GM21447 (cell line): ENCODE measurements around the gene TAF1B.
"Not testable (repeated sequence)": the region's sequence is repeated elsewhere in the genome, so short reads cannot be mapped to it uniquely, and the experiment has no call there.

Experiments used
- ATAC-seq: cut with Tn5 transposase; IDR thresholded peaks from one replicate; pipeline ENCODE4 v1.9.1; 2021; ENCODE audit not compliant: unreplicated experiment

TAF1B gene

DNA sequence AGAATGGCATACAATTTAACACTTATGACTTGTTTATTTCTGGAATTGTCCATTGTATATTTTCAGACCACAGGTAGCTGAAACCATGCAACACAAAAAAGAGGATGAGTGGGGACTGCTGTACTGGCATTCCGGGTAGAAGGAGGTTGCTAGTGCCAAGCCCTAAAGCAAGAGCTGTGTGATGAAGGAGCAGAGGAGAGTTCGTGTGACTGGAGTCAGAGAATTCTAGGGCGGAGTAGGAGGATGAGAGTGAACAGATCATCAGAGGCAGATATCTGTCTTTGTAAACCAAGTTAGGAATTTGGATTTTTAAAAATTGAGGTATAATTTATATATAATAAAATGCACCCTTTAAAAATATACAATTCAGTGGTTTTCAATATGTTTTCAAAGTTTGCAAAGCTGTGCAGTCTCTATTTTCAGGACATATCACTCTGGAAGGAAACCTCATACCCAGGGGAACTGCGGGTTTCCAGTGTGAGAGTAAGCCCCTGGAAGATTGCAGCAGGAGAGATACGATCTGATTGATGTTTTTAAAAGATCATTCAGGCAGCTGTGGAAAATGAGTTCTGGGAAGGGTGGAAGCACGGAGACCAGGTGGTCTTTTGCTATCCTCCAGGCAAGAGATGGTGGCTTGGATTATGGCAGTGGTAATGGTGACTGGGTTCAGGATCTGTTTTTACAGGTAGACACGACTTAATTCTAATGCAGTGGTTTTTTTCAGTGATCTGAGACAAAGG is 36.4 kb downstream of the TAF1B start:
- no peak for ATAC-seq

DNA sequence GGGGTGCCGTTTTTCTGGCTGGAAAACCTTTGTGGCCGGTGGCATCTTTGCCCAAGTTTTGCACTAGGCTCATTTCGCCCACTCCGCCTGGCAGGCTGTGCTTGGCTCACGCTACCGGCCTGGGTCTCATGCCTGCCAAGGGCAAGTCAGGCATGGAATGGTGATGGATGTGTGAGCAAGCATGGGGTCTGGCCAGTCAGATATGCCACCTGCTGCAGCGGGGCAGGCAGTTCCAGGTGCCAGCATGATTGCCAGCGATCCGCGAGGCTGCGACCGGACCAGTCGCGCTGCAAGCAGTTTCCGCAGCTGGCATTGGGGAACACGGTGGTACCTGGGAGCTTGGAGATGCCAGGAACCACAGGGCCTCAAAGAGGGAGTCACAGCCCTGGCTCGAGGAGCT is 40.6 kb downstream of the TAF1B start:
- ATAC-seq, result no peak

DNA sequence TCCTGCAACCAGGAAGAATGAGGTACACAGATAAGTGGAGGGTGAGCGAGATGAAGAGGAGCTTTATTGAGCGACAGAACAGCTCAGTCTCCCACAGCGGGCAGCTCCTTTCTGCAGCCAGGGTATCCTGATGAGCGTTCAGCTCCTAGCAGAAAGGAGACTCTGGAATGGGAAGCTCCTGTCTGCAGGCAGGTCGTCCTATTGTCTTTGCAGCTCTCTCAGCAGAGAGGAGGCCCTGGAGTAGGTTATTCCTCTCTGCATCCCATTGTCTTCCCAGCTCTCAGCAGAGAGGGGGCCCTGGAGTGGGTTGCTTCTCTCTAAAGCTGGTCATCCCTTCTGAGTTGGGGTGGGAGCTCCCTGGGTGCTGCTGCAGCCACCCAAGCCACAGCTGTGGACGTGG is 41.2 kb downstream of the TAF1B start:
- ATAC-seq, result no peak

DNA sequence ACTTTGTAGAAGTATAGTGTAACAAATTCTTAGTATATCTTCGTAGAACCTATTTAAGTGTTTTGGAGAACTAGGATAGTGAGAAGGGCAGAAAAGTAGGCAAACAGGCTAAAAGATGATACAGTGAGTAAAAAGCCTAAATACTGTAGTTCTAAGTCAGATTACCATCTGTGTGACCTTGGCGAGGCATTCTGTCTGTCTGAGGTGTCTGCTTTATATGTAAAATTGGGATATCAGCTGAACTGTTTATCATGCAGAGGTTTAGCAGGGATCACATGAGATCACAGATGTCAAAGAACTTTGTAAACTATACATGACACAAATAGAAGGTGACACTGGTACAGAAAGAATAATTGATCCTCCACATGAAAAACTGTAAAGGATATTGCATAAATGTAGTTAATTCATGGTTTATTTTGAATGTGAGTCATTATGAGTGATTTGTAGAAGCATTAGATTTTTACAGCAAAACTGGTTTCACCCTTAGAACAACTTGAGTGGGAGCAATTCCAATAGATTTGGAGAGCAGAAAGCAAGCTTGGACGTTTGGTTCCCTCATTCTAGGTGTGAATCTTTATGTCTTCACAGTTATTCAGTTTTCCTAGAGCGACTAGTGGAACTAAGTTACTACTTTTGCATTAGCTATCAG is 41.9 kb downstream of the TAF1B start:
- no peak for ATAC-seq

DNA sequence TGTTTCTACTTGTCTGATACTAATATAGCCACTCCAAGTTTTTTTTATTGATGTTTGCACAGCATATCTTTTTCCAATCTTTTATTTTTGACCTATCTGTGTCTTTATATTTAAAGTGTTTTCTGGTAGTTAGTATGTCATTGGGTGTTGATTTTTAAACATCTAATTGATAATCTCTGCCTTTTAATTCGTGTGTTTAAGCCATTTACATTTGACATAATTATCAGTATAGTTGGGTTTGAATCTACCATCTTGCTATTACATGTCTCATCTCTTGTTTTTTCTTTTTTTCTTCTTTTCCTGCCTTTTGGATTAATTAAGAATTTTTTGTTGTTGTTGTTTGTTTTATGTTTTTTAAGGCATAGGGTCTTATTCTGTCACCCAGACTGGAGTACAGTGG is 44.2 kb downstream of the TAF1B start:
- ATAC-seq, result no peak

DNA sequence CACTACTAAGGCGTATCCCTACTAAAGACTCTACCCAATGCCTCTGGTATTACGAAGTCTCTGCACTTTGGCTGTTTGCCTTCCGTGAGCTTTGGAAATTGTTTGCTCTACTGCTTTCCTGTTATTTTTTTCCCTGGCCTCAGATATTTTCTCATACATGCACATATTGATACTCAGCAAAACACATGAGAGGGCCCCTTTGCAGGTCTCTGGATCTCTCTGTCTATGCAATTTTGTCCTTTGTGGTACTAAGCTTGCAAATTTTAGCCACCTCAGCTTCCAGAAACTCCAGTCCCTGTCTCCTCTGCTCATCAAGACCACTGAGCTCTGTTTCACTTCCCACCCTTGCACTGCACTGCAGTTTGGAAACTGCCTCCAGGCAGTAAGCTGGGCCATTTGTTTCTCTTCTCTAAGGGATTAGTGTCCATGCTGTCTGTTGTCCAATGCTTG is 46.6 kb downstream of the TAF1B start:
- no peak for ATAC-seq

DNA sequence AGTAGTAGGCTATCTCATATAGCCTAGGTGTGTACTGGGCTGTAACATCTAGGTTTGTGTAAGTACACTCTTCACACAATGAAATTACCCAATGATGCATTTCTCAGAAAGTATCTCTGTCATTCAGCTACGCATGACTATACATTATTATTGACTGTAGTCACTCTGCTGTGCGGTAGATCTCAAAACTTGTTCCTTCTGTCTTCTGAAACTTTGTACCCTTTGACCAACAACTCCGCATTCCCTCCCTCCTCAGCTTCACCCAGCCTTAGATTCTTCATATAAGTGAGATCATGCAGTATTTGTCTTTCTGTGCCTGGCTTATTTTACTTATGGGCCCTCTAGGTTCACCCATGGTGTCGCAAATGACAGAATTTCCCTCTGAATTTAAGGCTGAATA is 49.0 kb downstream of the TAF1B start:
- ATAC-seq, result no peak

DNA sequence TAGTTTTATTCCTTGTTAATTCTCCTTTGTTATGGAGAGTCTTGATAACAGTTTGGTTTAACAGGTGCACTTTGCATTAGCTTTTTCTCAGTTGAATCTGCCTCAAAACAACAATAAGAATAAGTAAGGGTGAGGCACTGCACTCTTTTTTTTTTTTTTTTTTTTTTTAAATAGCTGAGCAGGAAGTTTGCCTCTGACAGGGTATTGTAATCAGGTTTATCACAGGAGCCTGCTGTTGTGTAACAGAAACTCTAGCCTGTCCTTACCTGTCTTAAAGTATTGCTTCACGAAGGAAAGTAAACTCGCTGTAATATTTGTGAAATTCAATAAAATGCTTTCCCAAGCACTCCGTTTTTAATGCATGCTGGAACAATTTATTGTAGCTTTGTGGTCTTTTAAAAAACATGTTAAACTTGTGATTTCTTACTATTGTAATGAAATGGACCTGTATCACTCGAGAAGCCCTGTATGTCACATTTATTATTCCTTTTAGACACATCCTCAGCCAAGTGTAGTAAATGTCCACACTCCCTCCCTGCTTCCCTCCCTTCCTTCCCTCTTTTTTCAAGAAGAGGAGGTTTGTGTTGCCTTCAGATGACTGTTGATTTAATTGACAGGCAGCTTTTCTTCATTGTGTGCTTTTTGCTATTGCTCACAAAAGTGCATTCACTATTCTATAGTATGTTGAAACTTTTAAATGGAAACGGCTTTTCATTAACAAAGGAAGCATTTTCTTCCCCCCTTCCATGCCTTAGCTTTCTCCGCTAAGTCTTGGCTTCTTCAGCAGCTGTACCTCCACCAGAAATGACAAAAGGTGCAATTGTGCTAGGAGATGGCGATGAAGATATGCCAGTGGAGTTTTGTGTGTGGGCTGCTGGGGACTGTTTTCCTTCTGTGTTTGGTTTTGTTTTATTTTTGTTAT is 52.7 kb downstream of the TAF1B start:
- no peak for ATAC-seq

DNA sequence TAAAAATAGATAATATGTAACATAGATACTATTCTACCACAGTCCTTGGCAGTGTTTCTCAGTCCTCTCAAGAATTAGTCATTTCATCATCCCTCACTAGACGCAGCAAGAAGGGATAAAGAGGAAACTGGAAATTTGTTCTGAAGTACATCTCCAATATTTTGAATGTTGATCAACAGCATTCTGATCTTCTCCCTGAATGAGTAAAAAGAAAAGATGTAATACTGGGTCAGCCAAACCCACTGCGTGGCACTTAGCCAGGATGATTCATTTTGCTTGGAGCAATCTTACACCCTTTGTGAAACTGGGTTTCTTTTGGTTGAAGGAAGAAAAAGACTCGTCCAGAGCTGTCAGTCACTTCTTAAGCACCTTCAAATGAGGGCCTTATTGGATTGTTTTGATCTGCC is 54.1 kb downstream of the TAF1B start:
- no peak for ATAC-seq

DNA sequence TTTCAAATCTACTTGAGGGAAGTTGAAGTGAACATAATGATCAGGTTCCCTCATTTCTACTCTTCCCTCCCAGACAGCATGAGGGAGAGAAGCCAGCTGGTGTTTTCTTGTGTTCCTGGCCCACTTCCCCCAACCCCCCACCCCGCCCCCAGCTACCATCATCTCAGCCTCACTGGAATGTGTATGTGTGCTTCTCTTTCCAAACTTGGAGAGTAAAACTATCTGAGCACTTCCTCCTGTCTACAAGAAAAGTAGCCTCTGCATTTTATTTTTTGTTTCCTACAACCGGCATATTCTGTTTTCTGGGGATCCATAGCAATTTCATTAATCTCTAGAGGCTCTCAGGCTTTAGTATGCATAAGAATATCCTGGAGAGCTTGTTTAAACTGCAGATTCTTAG is 54.6 kb downstream of the TAF1B start:
- no peak for ATAC-seq

DNA sequence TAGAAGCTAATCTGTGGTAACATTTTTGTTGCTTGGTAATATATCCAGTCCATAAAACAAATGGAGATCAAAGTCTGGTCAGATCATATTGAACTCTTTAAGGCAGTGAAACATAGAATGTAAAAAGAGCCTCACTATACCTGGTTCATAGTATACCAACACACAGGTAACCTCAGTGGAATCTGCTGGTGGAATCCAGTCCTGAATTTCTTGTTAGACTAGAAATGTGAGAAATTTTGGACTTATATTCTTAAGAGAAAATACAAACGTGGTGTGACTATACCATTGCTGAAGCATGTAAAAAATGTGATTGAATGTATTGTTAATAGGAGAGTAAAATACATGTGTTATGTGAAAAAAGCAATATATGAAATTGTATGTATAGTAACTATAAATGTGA is 62.1 kb downstream of the TAF1B start:
- ATAC-seq, result no peak

DNA sequence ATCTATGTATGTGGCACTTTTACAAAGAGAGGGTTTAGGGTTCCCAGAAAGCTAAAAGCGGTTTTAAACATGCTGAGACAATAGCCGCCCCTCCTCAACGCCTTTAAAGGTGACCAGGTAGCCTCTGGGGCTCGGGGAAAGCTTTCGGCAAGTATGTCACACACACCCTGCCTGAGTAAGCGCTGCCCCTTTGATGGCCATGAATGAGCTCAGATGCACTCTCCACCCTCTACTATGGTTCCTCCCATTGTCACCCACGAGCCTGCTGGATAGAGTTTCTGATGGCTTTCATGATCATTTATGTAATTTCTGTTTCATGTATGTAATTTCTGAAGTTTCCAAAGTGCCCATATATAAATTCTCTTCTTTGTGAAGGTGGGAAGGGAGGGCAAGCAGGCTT is 64.1 kb downstream of the TAF1B start:
- ATAC-seq, result no peak

DNA sequence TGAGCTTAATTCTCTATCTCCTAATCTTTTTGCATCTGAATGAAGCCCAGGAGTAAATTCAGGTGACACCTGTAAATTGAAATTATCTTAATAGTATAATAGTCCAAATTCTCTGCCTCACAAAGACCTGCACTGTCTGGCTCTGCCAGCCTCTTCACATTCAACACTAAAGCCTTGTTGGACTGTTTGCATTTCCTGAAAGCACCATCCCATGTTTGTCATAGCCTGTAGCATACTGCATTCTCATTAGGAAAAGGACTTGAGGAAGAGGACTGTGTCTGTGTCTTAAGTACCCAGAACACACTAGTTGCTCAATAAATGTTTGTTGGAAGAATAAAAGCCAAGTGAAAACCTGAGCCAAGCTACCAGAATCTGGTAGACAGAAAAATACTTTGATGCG is 65.4 kb downstream of the TAF1B start:
- ATAC-seq, result no peak

DNA sequence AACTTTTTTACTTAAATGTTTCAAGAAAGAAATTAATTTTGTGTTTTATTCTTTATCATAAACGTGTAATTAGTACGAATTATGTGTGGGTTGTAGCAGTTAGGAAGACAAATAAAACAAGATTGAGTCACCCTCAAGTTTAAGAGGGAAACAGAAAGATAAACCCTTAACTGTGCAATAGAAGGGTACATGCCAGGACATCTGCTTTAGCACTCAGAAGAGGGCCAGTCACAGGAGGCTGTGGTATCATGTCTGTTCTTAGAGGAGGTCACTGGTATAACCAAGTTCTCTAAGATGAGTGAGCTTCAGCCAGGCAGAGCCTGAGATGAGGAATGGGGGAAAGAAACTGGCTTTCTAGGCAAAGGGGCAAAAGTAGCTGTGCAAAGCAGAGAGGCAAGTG is 65.8 kb downstream of the TAF1B start:
- ATAC-seq, result no peak

DNA sequence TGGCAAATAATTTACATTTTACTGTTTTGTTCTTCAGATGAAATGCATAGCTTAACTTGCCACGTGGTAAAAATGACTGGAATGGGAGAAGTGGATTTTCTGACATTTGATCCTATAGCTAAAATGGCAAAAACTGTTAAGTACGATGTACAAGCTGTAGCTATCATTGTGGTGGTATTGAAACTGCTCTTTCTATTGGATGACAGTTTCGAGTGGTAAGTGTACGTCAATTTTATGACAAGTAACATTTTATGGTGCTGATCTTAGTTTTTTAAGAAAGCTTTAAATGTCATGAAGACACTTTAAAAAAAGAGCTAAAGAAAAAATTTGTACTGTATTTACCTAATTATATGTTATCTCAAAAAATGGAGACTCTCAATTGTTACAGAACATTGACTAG is 67.4 kb downstream of the TAF1B start:
- ATAC-seq, result no peak

DNA sequence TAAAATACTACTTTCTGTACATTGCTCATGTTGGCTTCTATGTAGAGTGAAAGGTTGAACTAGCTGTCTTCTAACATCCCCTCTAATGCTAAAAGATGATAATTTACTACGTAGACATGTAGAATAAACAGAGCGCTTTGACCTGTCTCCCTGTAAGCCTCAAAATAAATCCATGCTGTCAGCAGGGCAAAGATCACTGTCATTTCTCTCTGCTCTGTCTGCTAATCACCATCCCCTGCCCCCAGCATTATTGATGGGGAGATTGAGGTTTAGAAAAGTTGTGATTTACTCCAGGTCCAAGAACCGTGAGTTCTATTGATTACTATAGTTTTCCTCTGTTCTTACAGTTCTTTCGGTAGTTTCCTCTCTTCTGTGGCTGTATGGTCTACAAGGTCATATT is 69.2 kb downstream of the TAF1B start:
- ATAC-seq, result no peak

DNA sequence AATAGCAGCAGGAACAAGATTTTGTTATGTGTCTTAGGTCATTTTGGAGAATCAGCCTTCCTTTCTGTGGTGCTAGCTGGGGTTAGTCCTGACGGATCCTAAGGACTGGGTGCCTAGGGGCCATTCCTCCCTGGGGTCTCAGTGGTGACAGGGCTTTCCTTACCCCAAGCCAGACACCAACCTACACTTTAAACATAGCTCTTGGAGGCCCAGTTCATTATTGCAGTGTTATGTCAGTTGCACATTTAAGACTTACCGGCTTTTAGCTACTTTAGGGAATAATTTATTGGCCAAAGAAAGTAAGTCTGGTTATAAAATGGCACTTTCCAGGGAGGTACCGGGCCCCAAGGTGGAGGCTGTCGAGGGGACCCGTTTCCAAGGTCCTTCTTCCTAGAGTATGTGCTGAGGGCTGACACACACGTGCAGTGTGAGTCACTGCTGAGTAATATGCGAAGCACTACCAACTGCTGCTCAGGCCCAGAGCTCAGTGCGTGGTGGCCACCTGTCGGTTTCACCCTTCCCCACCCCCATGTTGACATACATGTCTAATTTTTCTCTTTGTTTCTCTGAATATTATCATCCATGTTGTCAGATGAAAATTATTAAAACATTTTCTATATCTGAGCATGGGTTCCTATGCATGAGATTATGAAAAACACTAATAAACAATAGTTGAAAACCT is 71.3 kb downstream of the TAF1B start:
- ATAC-seq, result peak; percentile 99

DNA sequence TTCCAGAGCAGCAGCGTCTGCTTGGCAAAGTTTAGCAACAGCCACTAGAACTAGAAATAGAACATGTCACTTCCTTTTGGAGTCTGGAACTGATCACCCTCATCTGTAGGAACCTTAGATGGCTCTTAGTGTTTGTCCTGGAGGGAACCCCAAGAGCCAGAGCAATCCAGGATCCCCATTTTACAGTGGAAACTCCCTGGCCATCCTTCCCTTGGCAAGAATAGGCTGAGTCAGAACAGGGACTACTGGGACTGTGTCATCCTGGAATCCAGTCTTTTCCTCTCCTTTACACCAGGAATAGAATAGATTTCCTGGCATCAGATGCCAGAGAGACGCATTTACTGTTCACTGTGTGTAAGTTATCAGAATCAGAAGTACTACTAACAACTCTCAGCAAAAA is 75.0 kb downstream of the TAF1B start:
- no peak for ATAC-seq

DNA sequence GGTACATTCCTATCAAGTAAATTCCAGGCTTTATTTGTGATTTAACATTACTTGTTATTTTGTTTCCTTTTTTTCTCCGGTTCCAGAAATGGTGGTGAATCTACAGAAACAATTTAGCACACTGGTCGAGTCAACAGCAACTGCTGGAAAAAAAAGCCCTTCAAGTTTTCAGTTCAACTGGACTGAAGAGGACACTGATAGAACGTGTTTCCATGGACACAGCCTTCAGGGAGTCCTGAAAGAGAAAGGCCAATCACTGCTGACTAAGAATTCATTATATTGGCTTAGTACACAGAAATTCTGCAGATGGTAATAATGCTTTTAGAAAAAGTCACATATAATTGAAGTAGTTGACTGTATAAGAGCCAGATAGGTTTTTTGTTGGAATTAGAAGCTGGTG is 76.2 kb downstream of the TAF1B start:
- no peak for ATAC-seq

DNA sequence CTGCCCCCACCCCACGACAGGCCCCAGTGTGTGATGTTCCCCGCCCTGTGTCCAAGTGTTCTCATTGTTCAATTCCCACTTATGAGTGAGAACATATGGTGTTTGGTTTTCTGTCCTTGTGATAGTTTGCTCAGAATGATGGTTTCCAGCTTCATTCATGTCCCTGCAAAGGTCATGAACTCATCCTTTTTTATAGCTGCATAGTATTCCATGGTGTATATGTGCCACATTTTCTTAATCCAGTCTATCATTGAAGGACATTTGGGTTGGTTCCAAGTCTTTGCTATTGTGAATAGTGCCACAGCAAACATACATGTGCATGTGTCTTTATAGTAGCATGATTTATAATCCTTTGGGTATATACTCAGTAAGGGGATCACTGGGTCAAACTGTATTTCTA is 83.7 kb downstream of the TAF1B start:
- ATAC-seq, result not testable (repeated sequence)

DNA sequence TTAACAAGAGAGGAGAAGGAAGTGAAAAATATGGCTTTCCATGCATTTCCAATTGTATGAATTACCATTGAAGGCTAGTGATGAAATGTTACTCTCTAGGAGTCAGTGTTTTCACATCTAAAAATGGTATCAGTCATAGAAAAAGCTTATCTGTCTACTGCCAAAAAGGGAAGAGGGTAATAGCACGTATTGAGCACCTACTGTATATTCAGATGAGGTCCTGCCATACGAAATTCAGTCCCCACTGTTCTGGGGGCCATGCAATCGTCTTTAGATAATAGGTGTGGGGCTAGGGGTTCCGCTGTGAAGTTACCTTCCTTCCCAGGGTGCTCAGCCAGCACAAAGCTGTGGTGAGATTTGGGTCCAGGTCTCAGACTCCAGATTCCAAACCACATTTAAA is 94.0 kb downstream of the TAF1B start:
- ATAC-seq, result no peak
